Neural crest cell (in vitro differentiated cells): ENCODE measurements around the gene SLC25A20. TPM values are rescaled to one million over a fixed set of nuclear protein-coding genes. Genes with fewer than 3 reads are reported as not detected.

Experiments
- DNase-seq: peaks from one replicate; pipeline ENCODE4 v3.0.0; 2021; ENCODE audit warnings: low read depth, mixed read lengths, low spot score
- H3K27ac Mint-ChIP-seq: one replicate; pipeline ENCODE4 v1.8.0; 2021; ENCODE audit warnings: mild to moderate bottlenecking, mixed read lengths; ENCODE audit not compliant: unreplicated experiment
- H3K27me3 Mint-ChIP-seq: 2 replicates; pipeline ENCODE4 v1.8.0; 2021; ENCODE audit warnings: low read depth, mild to moderate bottlenecking, mixed read lengths
- H3K36me3 Mint-ChIP-seq: 2 replicates; pipeline ENCODE4 v1.8.0; 2021; ENCODE audit warnings: low read depth, mild to moderate bottlenecking, mixed read lengths
- H3K4me1 Mint-ChIP-seq: 2 replicates; pipeline ENCODE4 v1.8.0; 2021; ENCODE audit warnings: mixed read lengths
- H3K4me3 Mint-ChIP-seq: one replicate; pipeline ENCODE4 v1.8.0; 2021; ENCODE audit warnings: mild to moderate bottlenecking, mixed read lengths
- H3K9me3 Mint-ChIP-seq: 2 replicates; pipeline ENCODE4 v1.8.0; 2021; ENCODE audit warnings: mixed read lengths
- CTCF ChIP-seq: fragments of 200-600 bp; sonication (generic); conservative IDR thresholded peaks from 2 replicates; pipeline ENCODE4 v1.5.0; 2021; ENCODE audit warnings: antibody characterized with exemption, mild to moderate bottlenecking
- long read RNA-seq: library from polyadenylated mRNA; unstranded; transcript quantifications from one replicate; pipeline ENCODE4 v2.0.0, GENCODE V29; 2020
- total RNA-seq: library from RNA; stranded (reverse); gene quantifications from 2 replicates; pipeline ENCODE4 v1.2.1, GENCODE V29; 2021

The SLC25A20 gene
- 5.7 and 6.5 TPM in 2 replicates for total RNA-seq
- long read RNA-seq, transcript SLC25A20-201 (9 exons, 1,879 nt): major isoform, 5 of 5 reads
- long read RNA-seq, partial matches to known transcripts: 0 of 5 reads
- long read RNA-seq, other reads (novel, unspliced or antisense): 0 of 5 reads

GRCh38 chr3:48898383-48899234, at the start of gene SLC25A20:
SLC25A20 (minus strand) TSS chr3:48898882; CDS start chr3:48898794, 88 bp downstream.
- Mint-ChIP-seq H3K9me3 (no peaks in the 10 kb centered on the region), H3K27me3 (no peaks in the 10 kb centered on the region), H3K36me3 (no peaks in the 10 kb centered on the region), H3K27ac (no peak within 1 kb of the TSS), H3K4me3 (peak within 1 kb of the TSS; percentile 92), H3K4me1 (peaks cover 21% of the 10 kb centered on the region)
- peak; percentile 77 for DNase-seq
- no peak for TF ChIP-seq CTCF

- no peaks in the 10 kb centered on the region for H3K27me3 Mint-ChIP-seq
- H3K4me1 Mint-ChIP-seq: peaks cover 11% of the 10 kb centered on the region
- H3K4me3 Mint-ChIP-seq: no peak overlapping the region
- H3K9me3 Mint-ChIP-seq: no peaks in the 10 kb centered on the region
- no peak for DNase-seq
- peaks cover 12% of the 10 kb centered on the region for H3K36me3 Mint-ChIP-seq
- TF ChIP-seq CTCF: no peak
- no peak overlapping the region for H3K27ac Mint-ChIP-seq
Measured at GRCh38 chr3:48945891-48946549, 47.3 kb upstream of the SLC25A20 start.

- Mint-ChIP-seq H3K27me3 (no peaks in the 10 kb centered on the region), H3K4me3 (no peak overlapping the region), H3K36me3 (peaks cover 12% of the 10 kb centered on the region), H3K27ac (no peak overlapping the region), H3K9me3 (no peaks in the 10 kb centered on the region), H3K4me1 (peaks cover 11% of the 10 kb centered on the region)
- DNase-seq: no peak
- TF ChIP-seq CTCF: no peak
Measured at GRCh38 chr3:48945432-48945831, 46.8 kb upstream of the SLC25A20 start.

GRCh38 chr3:48938689-48939088, 40.0 kb upstream of the SLC25A20 start:
- H3K36me3 Mint-ChIP-seq: peaks cover 23% of the 10 kb centered on the region
- H3K4me1 Mint-ChIP-seq: no peaks in the 10 kb centered on the region
- H3K27me3 Mint-ChIP-seq: no peaks in the 10 kb centered on the region
- DNase-seq: no peak
- no peak overlapping the region for H3K4me3 Mint-ChIP-seq
- H3K27ac Mint-ChIP-seq: no peak overlapping the region
- no peaks in the 10 kb centered on the region for H3K9me3 Mint-ChIP-seq
- TF ChIP-seq CTCF: no peak

GRCh38 chr3:48938156-48938555, 39.5 kb upstream of the SLC25A20 start:
- TF ChIP-seq CTCF: no peak
- Mint-ChIP-seq H3K9me3 (no peaks in the 10 kb centered on the region), H3K27me3 (no peaks in the 10 kb centered on the region), H3K4me3 (no peak overlapping the region), H3K4me1 (no peaks in the 10 kb centered on the region), H3K36me3 (peaks cover 22% of the 10 kb centered on the region), H3K27ac (no peak overlapping the region)
- DNase-seq: no peak
